Measurements from ENCODE around the gene RBM8A. TPM values are rescaled to one million over a fixed set of nuclear protein-coding genes. Genes with fewer than 3 reads are reported as not detected.

The RBM8A gene
- total and polyA plus RNA-seq, 2 donors (not counting 1 experiment from before 2014, with no cell fraction given): 137 to 169 TPM

GRCh38 chr1:145895471-145895870, 31.8 kb downstream of the RBM8A start:
- Histone ChIP-seq H3K9me3 (ENCODE audit: control extremely low read depth in 1 of 3, control insufficient read depth in 2 of 3, insufficient read depth in 1 of 3, low read length in 2 of 3) (no peaks in the 10 kb centered on the region), H3K4me2 (replicated peaks; ENCODE audit: low read depth, low read length, poor library complexity, severe bottlenecking) (no peak overlapping the region), H4K20me1 (ENCODE audit: control insufficient read depth, insufficient read depth, low read length, poor library complexity, severe bottlenecking) (no peaks in the 10 kb centered on the region), H3K36me3 (replicated peaks in 1 of 2; ENCODE audit: control extremely low read depth in 1 of 2, control insufficient read depth in 1 of 2, extremely low read depth in 1 of 2, insufficient read depth in 2 of 2, low read length in 1 of 2) (no peaks in the 10 kb centered on the region), H3K4me1 (ENCODE audit: control insufficient read depth in 2 of 2, insufficient read depth in 2 of 2, low read length in 2 of 2) (no peaks in the 10 kb centered on the region), H3K27ac (ENCODE audit: low read length in 2 of 2) (no peak overlapping the region), H2AFZ (ENCODE audit: insufficient read depth, low read depth, low read length, poor library complexity, severe bottlenecking) (no peak overlapping the region), H3K9ac (ENCODE audit: low read length) (no peak overlapping the region), H3K4me3 (ENCODE audit: control extremely low read depth in 1 of 5, extremely low read depth in 1 of 5, insufficient read depth in 1 of 5, low read depth in 2 of 5, low read length in 4 of 5) (no peak overlapping the region), H3K27me3 (replicated peaks in 1 of 4; ENCODE audit: control extremely low read depth in 1 of 4, control insufficient read depth in 3 of 4, insufficient read depth in 4 of 4, low read length in 3 of 4) (no peaks in the 10 kb centered on the region), H3K79me2 (ENCODE audit: control insufficient read depth, insufficient read depth, low read length) (no peaks in the 10 kb centered on the region)
- Mint-ChIP-seq H3K4me1 (no peaks in the 10 kb centered on the region), H3K4me3 (no peak overlapping the region), H3K27ac (no peak overlapping the region), H3K27me3 (no peaks in the 10 kb centered on the region), H3K9me3 (ENCODE audit: insufficient read depth) (no peaks in the 10 kb centered on the region)
- DNase-seq (no peak), ATAC-seq (ENCODE audit: low read depth) (no peak)
- intact Hi-C loops (cut with micrococcal nuclease): no loop called here
- WGBS (ENCODE audit: insufficient coverage): 100% methylated on average over 1 of the region's 1 CpG
- CTCF ChIA-PET: interaction anchor here (0.8 to 2.1 kb wide), 5 partner anchors 11 to 122 kb away, joined by 3 to 9 read pairs (median 3); no protein-coding TSS in a partner anchor
- TF ChIP-seq CTCF (IDR thresholded peaks at IDR 0.05) (no peak), EZH2 (IDR thresholded peaks at IDR 0.05; ENCODE audit: borderline replicate concordance, insufficient read depth, low read depth, low read length, poor library complexity, severe bottlenecking) (no peak)
- POLR2A ChIA-PET: no interaction called here

- Histone ChIP-seq H3K4me3 (ENCODE audit: control extremely low read depth in 1 of 5, extremely low read depth in 1 of 5, insufficient read depth in 1 of 5, low read depth in 2 of 5, low read length in 4 of 5) (no peak overlapping the region), H3K4me1 (ENCODE audit: control insufficient read depth in 2 of 2, insufficient read depth in 2 of 2, low read length in 2 of 2) (no peaks in the 10 kb centered on the region), H3K9me3 (ENCODE audit: control extremely low read depth in 1 of 3, control insufficient read depth in 2 of 3, insufficient read depth in 1 of 3, low read length in 2 of 3) (no peaks in the 10 kb centered on the region), H3K36me3 (replicated peaks in 1 of 2; ENCODE audit: control extremely low read depth in 1 of 2, control insufficient read depth in 1 of 2, extremely low read depth in 1 of 2, insufficient read depth in 2 of 2, low read length in 1 of 2) (no peaks in the 10 kb centered on the region), H3K79me2 (ENCODE audit: control insufficient read depth, insufficient read depth, low read length) (no peaks in the 10 kb centered on the region), H3K27ac (ENCODE audit: low read length in 2 of 2) (no peak overlapping the region), H3K4me2 (replicated peaks; ENCODE audit: low read depth, low read length, poor library complexity, severe bottlenecking) (no peak overlapping the region), H3K27me3 (replicated peaks in 1 of 4; ENCODE audit: control extremely low read depth in 1 of 4, control insufficient read depth in 3 of 4, insufficient read depth in 4 of 4, low read length in 3 of 4) (no peaks in the 10 kb centered on the region), H3K9ac (ENCODE audit: low read length) (no peak overlapping the region), H4K20me1 (ENCODE audit: control insufficient read depth, insufficient read depth, low read length, poor library complexity, severe bottlenecking) (no peaks in the 10 kb centered on the region), H2AFZ (ENCODE audit: insufficient read depth, low read depth, low read length, poor library complexity, severe bottlenecking) (no peak overlapping the region)
- Mint-ChIP-seq H3K4me3 (no peak overlapping the region), H3K9me3 (ENCODE audit: insufficient read depth) (no peaks in the 10 kb centered on the region), H3K4me1 (no peaks in the 10 kb centered on the region), H3K27me3 (no peaks in the 10 kb centered on the region), H3K27ac (no peak overlapping the region)
- TF ChIP-seq CTCF (IDR thresholded peaks at IDR 0.05): no peak
- TF ChIP-seq EZH2 (IDR thresholded peaks at IDR 0.05; ENCODE audit: borderline replicate concordance, insufficient read depth, low read depth, low read length, poor library complexity, severe bottlenecking): no peak
- no peak for DNase-seq
- 100% methylated on average over 6 of the region's 7 CpGs for WGBS (ENCODE audit: insufficient coverage)
- ATAC-seq (ENCODE audit: low read depth): no peak
- ChIA-PET POLR2A (no interaction called here), CTCF (interaction anchor here (0.6 to 3.9 kb wide), 14 partner anchors 10 to 128 kb away, joined by 3 to 41 read pairs (median 6); partner anchors contain the start of genes HJV, ITGA10, NUDT17 and RBM8A)
- intact Hi-C loops (cut with micrococcal nuclease): no loop called here
Observed at GRCh38 chr1:145893306-145894055, 33.8 kb downstream of the RBM8A start.
